Right lobe of liver (tissue), 6 donors: Measurements from ENCODE around the gene CARHSP1. TPM values are rescaled to one million over a fixed set of nuclear protein-coding genes. Genes with fewer than 3 reads are reported as not detected.

ENCODE experiments used
- ATAC-seq, 4 donors: fragments of 200-7000 bp; cut with Tn5 transposase; one replicate each; pipeline ENCODE4 v1.9.1; 2020; ENCODE audit warnings: mild to moderate bottlenecking in 4 of 4, moderate library complexity in 4 of 4
- DNase-seq, 3 donors: peaks; one replicate each; pipeline ENCODE4 v3.0.0-alpha.2; 2020
- H3K27ac ChIP-seq, 3 donors: fragments of 200-600 bp; one replicate each; pipeline ENCODE4 v1.8.0; 2022
- H3K27me3 ChIP-seq, 2 donors: fragments of 200-600 bp; one replicate each; pipeline ENCODE4 v1.8.0; 2022
- H3K36me3 ChIP-seq, 4 donors: fragments of 200-600 bp; sonication (generic) in 1 of 4; one replicate each; pipeline versions ENCODE4 v1.5.1 to v1.8.0; 2017 to 2022; ENCODE audit warnings: control low read depth in 1 of 4
- H3K4me1 ChIP-seq, 4 donors: fragments of 200-600 bp; sonication (generic) in 1 of 4; one replicate each; pipeline versions ENCODE4 v1.5.1 to v1.8.0; 2017 to 2022; ENCODE audit warnings: control low read depth in 1 of 4
- H3K4me3 ChIP-seq, 3 donors: fragments of 200-600 bp; one replicate each; pipeline ENCODE4 v1.8.0; 2022
- H3K9me3 ChIP-seq, 4 donors: fragments of 200-600 bp; sonication (generic) in 1 of 4; one replicate each; pipeline versions ENCODE4 v1.5.1 to v1.8.0; 2017 to 2022; ENCODE audit warnings: control low read depth in 1 of 4
- CTCF ChIP-seq, 4 donors: fragments of 200-600 bp in 3 of 4; fragments of 450-650 bp in 1 of 4; IDR thresholded peaks; one replicate each; pipeline versions ENCODE4 v1.5.1 to v1.8.0; 2016 to 2022; ENCODE audit warnings: antibody characterized with exemption in 4 of 4, mild to moderate bottlenecking in 2 of 4
- POLR2A ChIP-seq: fragments of 450-650 bp; IDR thresholded peaks from one replicate; pipeline ENCODE4 v1.6.1; 2017; ENCODE audit warnings: antibody characterized with exemption, mild to moderate bottlenecking
- WGBS: methylation state at CpG from one replicate; pipeline ENCODE4 v1.1.6; 2018; ENCODE audit warnings: low coverage, low lambda C conversion rate; ENCODE audit not compliant: insufficient coverage; ENCODE audit errors: missing lambda C conversion rate; 5-methylcytosine and 5-hydroxymethylcytosine counted together
- intact Hi-C, 2 donors: fragments of 100-400 bp; cut with DNase I; formaldehyde crosslinking; loops; one replicate each; pipeline versions ENCODE4 v1.11.2 to v1.14.1; 2022
- total RNA-seq, 6 experiments: library from RNA; depleted of rRNA in 2 of 6; stranded (reverse); fragments of >200 nt in 2 of 6; fragmentation: NEBNext Ultra II Directional in 3 of 6; extraction: Animal tissue kit (Norgen Biotek cat#: 25700) in 3 of 6; gene quantifications; one replicate each; pipeline versions ENCODE4 v1.1.0 to v1.2.4, GENCODE V29; 2016 to 2023
- donor health status: DM: no; HTN: yes; CAD: no.
- donor health status: DM: no; HTN: no; CAD: no.
- donor health status: DM: no; HTN: no; CAD: no.
- donor health status: DM: no; HTN: yes; CAD: no.
- donor health status: DM: no; HTN: yes; CAD: no.

CARHSP1 gene
- total RNA-seq, 6 experiments from 2014 or later = 61.5 to 132 (median 73.1) TPM

- ATAC-seq = no peak
- TF ChIP-seq POLR2A (no peak), CTCF (IDR thresholded peaks at IDR 0.05) (no peak)
Observed at GRCh38 chr16:8903004-8903403, 34.2 kb upstream of the CARHSP1 start.

GRCh38 chr16:8901320-8901861 lies 32.6 kb upstream of the CARHSP1 start:
- Histone ChIP-seq H3K4me1 (no peaks in the 10 kb centered on the region), H3K36me3 (peaks cover 22 to 98% (median 53%) of the 10 kb centered on the region in 4 donors), H3K9me3 (no peaks in the 10 kb centered on the region), H3K27ac (no peak overlapping the region), H3K4me3 (no peak overlapping the region), H3K27me3 (no peaks in the 10 kb centered on the region)
- 77% methylated on average over 7 of the region's 13 CpGs for WGBS
- ATAC-seq (no peak), DNase-seq (no peak)
- TF ChIP-seq CTCF (IDR thresholded peaks at IDR 0.05) (no peak), POLR2A (no peak)
- intact Hi-C loops = no loop called here

More at GRCh38 chr16:8903004-8903403, 34.2 kb upstream of the CARHSP1 start:
- intact Hi-C loops = no loop called here
- DNase-seq = no peak
- Histone ChIP-seq H3K27ac (no peak overlapping the region), H3K4me1 (no peaks in the 10 kb centered on the region), H3K27me3 (no peaks in the 10 kb centered on the region), H3K9me3 (no peaks in the 10 kb centered on the region), H3K36me3 (peaks cover 18 to 96% (median 50%) of the 10 kb centered on the region in 4 donors), H3K4me3 (no peak overlapping the region)
- 85% methylated on average over 8 of the region's 9 CpGs for WGBS

GRCh38 chr16:8900343-8900742 lies 31.5 kb upstream of the CARHSP1 start:
- DNase-seq = no peak
- Histone ChIP-seq H3K4me3 (no peak overlapping the region), H3K4me1 (no peaks in the 10 kb centered on the region), H3K27me3 (no peaks in the 10 kb centered on the region), H3K27ac (no peak overlapping the region), H3K9me3 (no peaks in the 10 kb centered on the region), H3K36me3 (peaks cover 23 to 98% (median 56%) of the 10 kb centered on the region in 4 donors)
- 70% methylated on average over 5 of the region's 5 CpGs for WGBS
- intact Hi-C loops = no loop called here
- ATAC-seq = no peak
- TF ChIP-seq CTCF (IDR thresholded peaks at IDR 0.05) (no peak), POLR2A (no peak)

GRCh38 chr16:8899709-8900317 lies 31.0 kb upstream of the CARHSP1 start:
- 85% methylated on average over 7 of the region's 9 CpGs for WGBS
- intact Hi-C loops = loop anchor here in 1 of 2 donors (10.0 kb wide), 1 partner anchor 105 kb away; no protein-coding TSS in a partner anchor
- no peaks in the 10 kb centered on the region for H3K4me1 ChIP-seq
- peak in 1 of 4 donors; percentile 6 for ATAC-seq
- no peak overlapping the region for H3K27ac ChIP-seq
- no peaks in the 10 kb centered on the region for H3K27me3 ChIP-seq
- H3K4me3 ChIP-seq = no peak overlapping the region
- DNase-seq = no peak
- H3K9me3 ChIP-seq = no peaks in the 10 kb centered on the region
- TF ChIP-seq CTCF (IDR thresholded peaks at IDR 0.05) = no peak
- peaks cover 24 to 98% (median 58%) of the 10 kb centered on the region in 4 donors for H3K36me3 ChIP-seq
